K562 (cell line): ENCODE results near the gene RNF152. TPM values are rescaled to one million over a fixed set of nuclear protein-coding genes. Genes with fewer than 3 reads are reported as not detected.

Experiments
- ATAC-seq: fragments of 200-7000 bp; cut with Tn5 transposase; 3 replicates; pipeline ENCODE4 v1.9.1; 2020; ENCODE audit warnings: moderate library complexity
- BruUV-seq: library from RNA; stranded (reverse); fragments of 400-500 nt; replicated peaks from 2 replicates; lab custom pipeline; 2021; lab: Mats Ljungman, UMichigan
- CTCF ChIA-PET: fragments of 300-600 bp; formaldehyde crosslinking; extraction: SDS; loops from one replicate; lab custom pipeline; 2021; ENCODE audit warnings: low intra/inter-chr PET ratio; lab: Yijun Ruan, JAX
- POLR2A ChIA-PET: fragments of 300-600, 350-650 bp; sonication (Branson Sonifier 250); formaldehyde crosslinking; extraction: SDS; loops from one replicate; lab custom pipeline; 2021; ENCODE audit warnings: antibody characterized with exemption, inconsistent platforms; lab: Yijun Ruan, JAX
- DNase-seq, 4 experiments: peaks; one replicate each; pipeline versions ENCODE4 v3.0.0 to v3.0.0-alpha.2; 2011 to 2018; ENCODE audit warnings: low spot score in 3 of 4, mixed read lengths in 3 of 4; ENCODE audit errors: extremely low read depth in 1 of 4
- FAIRE-seq: peaks from 2 replicates; lab custom pipeline; 2011; peaks lifted over from hg19 to GRCh38; lab: Jason Lieb, UNC
- H2AFZ ChIP-seq: 2 replicates; pipeline ENCODE4 v1.6.0; 2011; ENCODE audit warnings: low read depth, low read length, control low read depth, inconsistent platforms
- H3K27ac ChIP-seq: fragments of 200-600 bp; 3 replicates; pipeline ENCODE4 v1.8.0; 2011; ENCODE audit warnings: low read depth, mild to moderate bottlenecking, control low read depth, inconsistent platforms, low read length, moderate library complexity, mixed read lengths; ENCODE audit errors: extremely low read depth
- H3K27me3 ChIP-seq, 2 experiments: fragments of 300-600 bp in 1 of 2; 2 replicates in 1 of 2; 3 replicates in 1 of 2; pipeline versions ENCODE4 v1.6.0 to v1.8.0; 2011; ENCODE audit warnings: inconsistent platforms in 2 of 2, low read length in 2 of 2, mild to moderate bottlenecking in 1 of 2, mixed read lengths in 1 of 2, moderate library complexity in 1 of 2; ENCODE audit not compliant: control insufficient read depth in 2 of 2, insufficient read depth in 2 of 2
- H3K36me3 ChIP-seq: fragments of 300-600 bp; 3 replicates; pipeline ENCODE4 v1.8.0; 2011; ENCODE audit warnings: mild to moderate bottlenecking, low read length, inconsistent platforms; ENCODE audit not compliant: control insufficient read depth, insufficient read depth
- H3K4me1 ChIP-seq, 2 experiments: fragments of 200-600 bp in 1 of 2; replicated peaks in 1 of 2; 2 replicates in 1 of 2; 3 replicates in 1 of 2; pipeline versions ENCODE4 v1.5.1 to v1.8.0; 2011; ENCODE audit warnings: inconsistent platforms in 2 of 2, low read length in 2 of 2, mild to moderate bottlenecking in 1 of 2, mixed read lengths in 1 of 2, moderate library complexity in 1 of 2; ENCODE audit not compliant: control insufficient read depth in 2 of 2, insufficient read depth in 2 of 2
- H3K4me2 ChIP-seq: 2 replicates; pipeline ENCODE4 v1.6.1; 2011; ENCODE audit warnings: low read length, control low read depth, inconsistent platforms, mixed read lengths; ENCODE audit not compliant: insufficient read depth
- H3K4me3 ChIP-seq: fragments of 200-600 bp; sonication (generic), shearing (Covaris generic); 2 replicates; pipeline ENCODE4 v1.5.1; 2016; ENCODE audit warnings: control low read depth, inconsistent platforms
- H3K79me2 ChIP-seq: fragments of 200-600 bp; 3 replicates; pipeline ENCODE4 v1.8.0; 2011; ENCODE audit warnings: low read length, inconsistent platforms; ENCODE audit not compliant: control insufficient read depth, insufficient read depth
- H3K9ac ChIP-seq, 2 experiments: 2 replicates each; pipeline versions ENCODE4 v1.6.0 to v1.6.1; 2011; ENCODE audit warnings: low read depth in 2 of 2, low read length in 2 of 2, control low read depth in 1 of 2, inconsistent platforms in 1 of 2, mild to moderate bottlenecking in 1 of 2, mixed read lengths in 1 of 2; ENCODE audit not compliant: insufficient read depth in 1 of 2
- H3K9me1 ChIP-seq: one replicate; pipeline ENCODE4 v1.6.0; 2011; ENCODE audit warnings: inconsistent platforms, mild to moderate bottlenecking, low read length, moderate library complexity; ENCODE audit not compliant: control insufficient read depth, insufficient read depth
- H3K9me3 ChIP-seq: replicated peaks from 2 replicates; pipeline ENCODE4 v1.5.1; 2011; ENCODE audit warnings: low read depth, low read length, inconsistent platforms; ENCODE audit not compliant: control insufficient read depth, insufficient read depth
- H4K20me1 ChIP-seq: replicated peaks from 2 replicates; pipeline ENCODE4 v1.6.1; 2011; ENCODE audit warnings: low read length, inconsistent platforms, mixed read lengths; ENCODE audit not compliant: control insufficient read depth, insufficient read depth
- ARID3A ChIP-seq: IDR thresholded peaks from 2 replicates; pipeline ENCODE4 v1.6.1; 2012; ENCODE audit warnings: low read depth, low read length, improper control_type of control experiment, borderline replicate concordance
- CREM ChIP-seq: IDR thresholded peaks from 2 replicates; pipeline ENCODE4 v1.6.1; 2014; ENCODE audit warnings: antibody characterized with exemption, low read depth
- ELF2 ChIP-seq: fragments of 250-450 bp; sonication (Bioruptor Pico); IDR thresholded peaks from 2 replicates; pipeline ENCODE4 v1.5.0; 2021; ENCODE audit warnings: mild to moderate bottlenecking
- GABPA ChIP-seq: fragments of 200-800 bp; sonication (Bioruptor generic); conservative IDR thresholded peaks from 2 replicates; pipeline ENCODE4 v1.6.1; 2016; ENCODE audit warnings: low read depth, missing genetic modification characterization, missing compliant biosample characterization
- LEF1 ChIP-seq: fragments of 450-650 bp; IDR thresholded peaks from 2 replicates; pipeline ENCODE4 v1.6.1; 2016; ENCODE audit warnings: mild to moderate bottlenecking
- NBN ChIP-seq: fragments of 450-650 bp; IDR thresholded peaks from 2 replicates; pipeline ENCODE4 v1.6.1; 2016; ENCODE audit warnings: low read depth, mild to moderate bottlenecking
- NFE2 ChIP-seq: IDR thresholded peaks from 2 replicates; pipeline ENCODE4 v1.6.1; 2014; ENCODE audit warnings: antibody characterized with exemption, low read depth
- SMAD4 ChIP-seq: fragments of 250-450 bp; sonication (Bioruptor Pico); conservative IDR thresholded peaks from 2 replicates; pipeline ENCODE4 v1.8.0; 2021; ENCODE audit warnings: inconsistent platforms, mild to moderate bottlenecking, moderate library complexity
- SP1 ChIP-seq: sonication (generic); formaldehyde crosslinking; IDR thresholded peaks from 2 replicates; pipeline ENCODE4 v1.8.1; 2022; ENCODE audit warnings: mild to moderate bottlenecking, missing genetic modification reagents
- ZBTB17 ChIP-seq: fragments of 450-650 bp; formaldehyde crosslinking; IDR thresholded peaks from 2 replicates; pipeline ENCODE4 v1.4.0; 2020; ENCODE audit warnings: mild to moderate bottlenecking
- ZNF609 ChIP-seq: sonication (generic); formaldehyde crosslinking; IDR thresholded peaks from 2 replicates; pipeline ENCODE4 v1.8.1; 2023; ENCODE audit warnings: missing genetic modification reagents, mild to moderate bottlenecking, borderline replicate concordance
- ZNF655 ChIP-seq: fragments of 250-450 bp; sonication (Bioruptor Pico); IDR thresholded peaks from 2 replicates; pipeline ENCODE4 v1.5.0; 2021
- WGBS: fragments of 100-300 bp; shearing (Covaris generic); methylation state at CpG from one replicate; pipeline ENCODE4 v1.1.6; 2016; ENCODE audit warnings: low coverage, mixed read lengths; ENCODE audit not compliant: insufficient coverage; ENCODE audit errors: missing lambda C conversion rate; 5-methylcytosine and 5-hydroxymethylcytosine counted together
- in situ Hi-C: fragments of 300-500 bp; cut with MboI; formaldehyde crosslinking; loops from 4 replicates; pipeline ENCODE4 v1.15.0; 2018; ENCODE audit warnings: inconsistent platforms, mixed read lengths
- intact Hi-C: fragments of 100-400 bp; cut with micrococcal nuclease; formaldehyde crosslinking; loops from 2 replicates; pipeline ENCODE4 v1.14.2; 2022
- polyA plus RNA-seq, 8 experiments: library from polyadenylated mRNA; depleted of rRNA in 4 of 8; stranded (reverse) in 5 of 8; unstranded in 3 of 8; fragments of >200 nt; fragmentation: Nextera tagmentation in 2 of 8; fragmentation: Illumina TruSeq in 1 of 8; extraction: Ambion mirVana in 2 of 8; extraction: Trizol in 1 of 8; gene quantifications; 2 replicates each; pipeline versions ENCODE4 v1.2.1 to v1.2.3, GENCODE V29; 2011 to 2014; ENCODE audit warnings: inconsistent platforms in 1 of 8, missing spikeins in 1 of 8
- total RNA-seq, 7 experiments: library from RNA; depleted of rRNA in 6 of 7; stranded (reverse); fragments of >200 nt in 6 of 7; fragmentation: Illumina TruSeq in 2 of 7; extraction: Trizol in 2 of 7; gene quantifications; 2 replicates each; pipeline versions ENCODE4 v1.2.1 to v1.2.3, GENCODE V29; 2011 to 2021; ENCODE audit warnings: low replicate concordance in 1 of 7
- TF ChIP-seq, protein P1 (sequence below): IDR thresholded peaks from 2 replicates; pipeline ENCODE4 v1.6.1; 2014; ENCODE audit warnings: antibody characterized with exemption

The RNF152 gene
- total and polyA plus RNA-seq, 9 of the 15 experiments (the other 6 are each of a cell fraction or from before 2014, with no cell fraction given) = 0.04 to 0.05 TPM; not detected in 7

DNA sequence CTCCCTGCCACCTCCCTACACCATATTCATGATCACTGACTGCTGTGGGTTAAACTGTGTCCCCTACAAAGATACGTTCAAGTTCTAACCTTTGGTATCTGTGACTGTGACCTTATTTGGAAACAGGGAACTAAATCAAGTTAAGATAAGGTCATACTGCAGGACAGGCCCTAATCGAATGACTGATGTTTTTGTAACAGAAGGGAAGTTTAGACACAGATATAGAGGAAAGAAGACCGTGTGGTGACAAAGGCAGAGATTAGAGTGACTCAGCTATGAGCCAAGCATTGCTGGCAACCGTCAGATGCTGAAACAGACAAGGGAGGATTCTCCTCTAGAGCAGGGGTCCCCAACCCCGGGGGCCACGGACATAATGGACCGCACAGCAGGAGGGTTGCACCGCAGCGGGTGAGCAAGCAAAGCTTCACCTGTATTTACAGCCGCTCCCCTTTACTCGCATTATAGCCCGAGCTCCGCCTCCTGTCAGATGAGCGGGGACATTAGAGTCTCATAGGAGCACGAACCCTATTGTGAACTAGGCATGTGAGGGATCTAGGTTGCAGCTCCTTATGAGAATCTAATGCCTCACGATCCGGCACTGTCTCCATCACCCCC, 28.9 kb upstream of the RNF152 start:
- ATAC-seq (no peak), DNase-seq (peak in 1 of 4 experiments; percentile 1), FAIRE-seq (no peak)
- H3K27me3 ChIP-seq = no peaks in the 10 kb centered on the region; a peak in 2 of 5 replicates
- BruUV-seq = no TSS peak
- no peaks in the 10 kb centered on the region for H3K79me2 ChIP-seq
- H3K9ac ChIP-seq = no peak overlapping the region
- no peaks in the 10 kb centered on the region for H3K36me3 ChIP-seq
- in situ Hi-C loops (no loop called here), intact Hi-C loops (no loop called here)
- no peak overlapping the region for H2AFZ ChIP-seq
- no peaks in the 10 kb centered on the region for H3K9me3 ChIP-seq
- no peak overlapping the region for H3K4me2 ChIP-seq
- no peaks in the 10 kb centered on the region for H4K20me1 ChIP-seq
- no peak overlapping the region for H3K27ac ChIP-seq
- H3K4me3 ChIP-seq = no peak overlapping the region
- H3K4me1 ChIP-seq = peaks cover 0 to 2% of the 10 kb centered on the region in 2 experiments; a peak in 1 of 5 replicates
- no peaks in the 10 kb centered on the region for H3K9me1 ChIP-seq
- WGBS = 0% methylated on average over 14 of the region's 17 CpGs
- POLR2A ChIA-PET = no interaction called here
- CTCF ChIA-PET = no interaction called here
- no peak for TF ChIP-seq NBN
- TF ChIP-seq GABPA (tag) = no peak
- TF ChIP-seq SP1 (CRISPR knock-in tag) = no peak
- no peak for TF ChIP-seq ZNF655 (CRISPR knock-in tag)
- TF ChIP-seq ZBTB17 (CRISPR knock-in tag) = 0 out of 2 replicates have a peak, but pooled peaks have one; percentile 61
- TF ChIP-seq, protein P1, sequence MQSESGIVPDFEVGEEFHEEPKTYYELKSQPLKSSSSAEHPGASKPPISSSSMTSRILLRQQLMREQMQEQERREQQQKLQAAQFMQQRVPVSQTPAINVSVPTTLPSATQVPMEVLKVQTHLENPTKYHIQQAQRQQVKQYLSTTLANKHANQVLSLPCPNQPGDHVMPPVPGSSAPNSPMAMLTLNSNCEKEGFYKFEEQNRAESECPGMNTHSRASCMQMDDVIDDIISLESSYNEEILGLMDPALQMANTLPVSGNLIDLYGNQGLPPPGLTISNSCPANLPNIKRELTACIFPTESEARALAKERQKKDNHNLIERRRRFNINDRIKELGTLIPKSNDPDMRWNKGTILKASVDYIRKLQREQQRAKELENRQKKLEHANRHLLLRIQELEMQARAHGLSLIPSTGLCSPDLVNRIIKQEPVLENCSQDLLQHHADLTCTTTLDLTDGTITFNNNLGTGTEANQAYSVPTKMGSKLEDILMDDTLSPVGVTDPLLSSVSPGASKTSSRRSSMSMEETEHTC = no peak
- TF ChIP-seq CREM = 0 out of 2 replicates have a peak, but pooled peaks have one; percentile 10
- TF ChIP-seq LEF1 = no peak
- no peak for TF ChIP-seq ELF2 (CRISPR knock-in tag)
- no peak for TF ChIP-seq ZNF609 (CRISPR knock-in tag)
- no peak for TF ChIP-seq SMAD4 (CRISPR knock-in tag)
- TF ChIP-seq ARID3A = no peak
- peak; percentile 61 for TF ChIP-seq NFE2
